ENCODE results near the gene BMPR1A.
A peak's percentile ranks its signal among the peaks of the same experiment; 100 is the strongest.

BMPR1A gene

DNA sequence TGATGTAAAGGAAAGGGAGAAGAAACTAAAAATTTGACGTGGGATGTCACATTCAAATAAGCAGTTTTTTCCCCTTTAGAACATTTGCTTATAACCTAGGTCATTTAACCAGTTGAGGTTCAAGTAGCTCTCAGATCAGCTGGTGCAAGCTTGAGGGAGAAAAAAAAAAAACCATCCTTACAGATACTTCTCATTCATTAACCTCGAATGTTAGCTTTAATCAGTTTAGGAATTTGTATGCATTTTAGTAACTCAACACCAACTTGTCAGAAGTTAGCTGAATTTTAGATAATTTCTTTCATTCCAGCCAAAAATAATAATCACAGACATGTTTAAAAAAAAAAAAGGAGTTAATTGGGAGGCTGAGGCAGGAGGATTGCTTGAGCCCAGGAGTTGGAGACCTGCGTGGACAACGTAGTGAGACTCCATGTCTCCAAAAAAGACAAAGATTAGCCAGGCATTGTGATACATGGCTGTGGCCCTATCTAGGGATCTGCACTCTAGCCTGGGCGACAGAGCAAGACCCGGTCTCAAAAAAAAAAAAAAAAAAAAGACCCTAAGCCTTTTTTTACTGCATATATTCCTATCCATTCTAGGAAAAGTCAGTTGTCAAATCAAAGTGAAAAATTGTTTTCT is 46.2 kb downstream of the BMPR1A start:
- DNase-seq (ENCODE audit: low spot score) = no peak

DNA sequence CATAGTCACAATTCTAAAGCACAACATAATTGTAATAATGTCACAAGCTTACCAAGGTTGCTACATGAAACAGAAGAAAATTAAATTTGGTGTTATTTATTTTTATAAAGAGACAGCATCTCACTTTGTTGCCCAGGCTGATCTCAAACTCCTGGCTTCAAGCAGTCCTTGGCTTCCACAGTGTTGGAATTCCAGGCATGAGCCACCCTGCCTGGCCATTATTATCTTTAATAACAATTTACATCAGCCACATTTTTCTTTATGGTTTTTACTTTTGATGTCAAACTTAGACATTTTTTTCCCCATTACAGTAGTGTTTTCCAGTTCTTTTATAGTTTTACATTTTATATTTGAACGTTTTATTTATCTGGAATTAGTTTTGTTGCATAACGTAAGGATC is 46.7 kb downstream of the BMPR1A start:
- DNase-seq (ENCODE audit: low spot score) = no peak

DNA sequence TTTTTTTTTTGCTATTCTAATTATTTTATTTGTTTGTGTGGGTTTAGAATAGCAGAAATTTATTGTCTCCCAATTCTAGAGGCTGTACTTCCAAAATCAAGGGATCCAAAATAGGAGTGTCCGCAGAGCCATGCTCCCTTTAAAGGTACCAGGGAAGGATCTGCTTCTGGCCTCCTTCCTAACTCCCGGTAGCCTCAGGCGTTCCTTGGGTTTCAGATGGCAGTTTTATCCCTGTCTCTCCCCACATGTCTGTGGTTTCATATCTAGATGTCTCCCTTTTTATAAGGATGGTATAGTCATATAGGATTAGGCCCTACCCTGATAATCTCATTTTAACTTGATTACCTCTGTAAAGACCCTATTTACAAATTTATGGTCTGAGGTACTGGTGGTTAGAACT is 48.4 kb downstream of the BMPR1A start:
- no peak for DNase-seq (ENCODE audit: low spot score)

DNA sequence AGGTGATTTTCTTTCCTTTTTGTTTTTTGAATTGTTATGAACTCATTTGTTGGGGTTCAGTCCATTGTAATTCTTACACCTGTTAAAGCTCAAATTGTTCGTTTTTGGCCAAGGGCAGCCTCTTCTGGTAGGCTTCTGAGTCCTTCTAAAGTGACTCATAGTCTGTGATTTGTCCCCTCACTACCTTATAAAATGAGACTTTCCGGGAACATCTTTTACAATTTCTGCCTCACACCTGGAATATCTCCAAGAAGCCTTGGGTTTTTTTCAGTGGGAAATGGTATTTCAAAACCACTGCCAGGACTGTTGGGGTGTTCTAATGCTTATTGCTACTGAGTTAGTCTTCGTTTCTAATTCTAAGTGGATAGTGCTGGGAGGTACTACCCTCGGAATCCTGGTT is 56.7 kb downstream of the BMPR1A start:
- no peak for DNase-seq (ENCODE audit: low spot score)

DNA sequence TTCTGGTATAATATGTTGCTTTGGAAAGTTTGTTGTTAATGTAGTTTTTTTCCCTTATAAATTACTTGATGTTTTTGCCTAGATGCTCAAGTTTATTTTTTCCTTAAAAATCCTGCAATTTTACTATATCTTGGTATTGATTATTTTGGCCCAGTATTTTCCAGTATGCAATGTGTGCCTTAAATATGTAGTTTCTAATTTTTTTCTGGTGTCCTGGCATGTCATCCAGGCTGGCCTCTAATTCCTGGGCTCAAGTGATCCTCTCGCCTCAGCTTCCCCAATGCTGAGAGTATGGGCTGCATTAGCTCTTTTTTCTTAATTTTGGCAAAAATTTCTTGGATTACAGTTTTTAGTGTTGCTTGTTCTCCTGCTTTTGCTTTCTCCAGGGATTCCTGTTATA is 57.6 kb downstream of the BMPR1A start:
- no peak for DNase-seq (ENCODE audit: low spot score)

DNA sequence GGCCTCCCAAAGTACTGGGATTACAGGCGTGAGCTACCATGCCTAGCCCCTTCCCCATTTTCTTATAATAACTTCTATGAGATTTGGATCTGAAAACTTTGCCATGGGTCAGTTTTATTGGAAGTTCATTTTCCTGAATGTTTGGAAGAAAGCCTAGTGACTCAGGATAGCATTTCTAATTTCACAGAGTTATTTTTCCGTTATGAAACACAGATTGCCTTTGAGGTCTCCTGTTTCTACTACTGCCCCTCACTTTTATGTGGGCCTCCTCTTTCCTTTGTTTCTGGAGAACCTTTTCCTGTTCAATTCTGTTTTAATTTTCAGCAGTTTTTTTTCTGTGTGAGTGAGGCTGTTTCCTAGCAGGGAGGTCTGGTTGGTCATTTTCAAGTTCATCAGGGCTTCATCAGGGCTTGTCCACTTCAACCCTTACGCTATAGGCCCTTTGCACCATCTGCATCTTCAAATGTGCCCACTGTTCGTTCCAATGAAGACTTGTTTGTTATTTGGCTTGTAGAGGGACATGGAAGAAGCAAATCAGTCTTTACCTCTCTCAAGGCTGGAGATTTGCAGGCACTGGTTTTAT is 58.7 kb downstream of the BMPR1A start:
- DNase-seq (ENCODE audit: low spot score) = no peak

DNA sequence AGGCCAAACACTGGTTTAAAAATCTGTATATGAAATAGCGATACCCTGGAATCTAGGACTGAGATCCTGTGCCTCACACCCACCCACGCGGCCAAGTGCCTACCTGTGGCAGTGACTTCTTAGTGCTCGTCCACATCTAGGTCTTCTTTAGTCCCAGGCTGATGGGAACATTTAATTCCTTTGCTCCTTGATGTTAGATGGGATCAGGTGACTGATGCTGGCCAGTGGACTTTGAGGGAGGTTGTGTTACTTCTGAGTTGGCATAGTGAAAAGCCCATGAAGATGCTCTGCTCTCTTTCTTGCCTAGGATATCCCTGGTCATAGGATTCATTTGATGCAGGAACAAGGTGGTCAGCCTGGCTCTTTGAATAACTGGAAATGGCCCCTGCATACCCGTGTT is 59.2 kb downstream of the BMPR1A start:
- DNase-seq (ENCODE audit: low spot score) = no peak

DNA sequence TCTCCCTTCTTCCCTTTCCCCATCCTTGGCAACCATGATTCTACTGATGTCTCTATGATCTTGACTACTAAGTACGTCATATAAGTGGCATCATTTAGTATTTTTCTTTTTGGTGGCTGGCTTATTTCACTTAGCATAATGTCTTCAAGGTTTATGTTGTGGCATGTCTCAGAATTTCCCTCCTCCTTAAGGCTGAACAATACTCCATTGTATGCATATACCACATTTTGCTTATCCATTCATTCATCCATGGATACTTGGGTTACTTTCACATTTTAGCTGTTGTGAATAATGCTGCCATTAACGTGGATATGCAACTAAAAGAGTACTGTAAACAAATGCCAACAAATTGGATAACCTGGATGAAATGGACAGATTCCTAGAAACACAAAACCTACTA is 60.8 kb downstream of the BMPR1A start:
- no peak for DNase-seq (ENCODE audit: low spot score)

DNA sequence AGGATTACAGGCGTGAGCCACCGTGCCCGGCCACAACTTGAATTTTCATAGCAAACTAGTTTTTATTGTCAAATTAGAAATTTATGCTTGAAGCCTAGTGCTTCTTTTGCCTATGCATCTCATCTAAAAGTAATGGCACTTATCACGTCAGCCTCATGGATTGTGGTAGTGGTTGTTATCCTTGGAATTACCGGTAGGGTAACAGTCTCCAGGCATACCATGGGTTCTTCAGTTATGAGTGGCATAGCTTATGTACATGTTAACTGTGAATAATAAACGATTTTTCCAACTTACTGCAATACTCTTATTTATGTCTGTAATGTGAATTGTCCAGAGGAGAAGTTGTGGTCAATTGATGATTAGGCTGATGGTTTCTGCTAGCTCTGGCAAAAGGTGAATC is 63.1 kb downstream of the BMPR1A start:
- DNase-seq (ENCODE audit: low spot score) = no peak

DNA sequence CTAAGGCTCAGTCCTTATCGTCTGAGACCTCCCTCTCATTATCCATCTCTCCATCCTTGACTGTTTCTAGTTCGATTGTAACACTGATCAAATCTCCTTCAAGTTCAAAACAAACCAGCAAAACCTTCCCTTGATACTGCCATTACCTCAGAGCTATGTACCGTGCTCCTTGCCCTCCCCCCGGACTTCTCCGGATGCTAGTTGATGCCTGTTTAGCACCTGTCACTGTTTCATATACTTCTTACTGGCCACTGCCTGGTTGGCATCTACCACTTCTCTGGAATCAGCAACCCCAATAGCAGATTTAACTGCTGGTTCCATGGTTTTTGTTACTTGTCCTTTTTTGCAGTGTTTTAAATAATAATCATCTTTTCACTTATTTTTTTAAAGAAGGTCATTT is 64.1 kb downstream of the BMPR1A start:
- no peak for DNase-seq (ENCODE audit: low spot score)

DNA sequence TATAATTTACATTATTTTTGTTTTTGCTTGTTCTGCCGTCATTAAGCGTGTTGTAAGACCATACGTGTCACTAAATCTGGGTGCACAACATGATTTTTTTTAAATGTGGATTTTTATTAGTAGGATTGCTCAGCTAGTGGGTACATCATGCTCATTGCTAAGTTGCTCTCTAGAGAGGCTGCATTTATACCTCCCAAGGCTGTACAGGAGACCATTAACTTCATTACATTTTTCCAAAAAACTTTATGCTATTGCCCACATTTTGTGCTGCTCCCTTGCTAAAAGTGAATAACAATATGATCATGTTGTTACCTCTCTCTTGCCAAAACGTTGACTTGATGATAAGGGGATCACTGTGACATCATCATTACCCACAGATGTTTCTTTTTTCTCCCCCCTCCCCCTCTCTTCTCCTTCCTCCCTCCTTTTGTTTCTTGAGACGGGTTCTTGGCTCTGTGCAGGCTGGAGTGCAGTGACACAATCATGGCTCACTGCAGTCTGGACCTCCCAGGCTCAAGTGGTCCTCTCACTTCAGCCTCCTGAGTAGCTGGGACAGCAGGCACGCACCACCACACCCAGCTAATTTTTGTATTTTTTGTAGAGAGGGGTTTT is 65.1 kb downstream of the BMPR1A start:
- no peak for DNase-seq (ENCODE audit: low spot score)

DNA sequence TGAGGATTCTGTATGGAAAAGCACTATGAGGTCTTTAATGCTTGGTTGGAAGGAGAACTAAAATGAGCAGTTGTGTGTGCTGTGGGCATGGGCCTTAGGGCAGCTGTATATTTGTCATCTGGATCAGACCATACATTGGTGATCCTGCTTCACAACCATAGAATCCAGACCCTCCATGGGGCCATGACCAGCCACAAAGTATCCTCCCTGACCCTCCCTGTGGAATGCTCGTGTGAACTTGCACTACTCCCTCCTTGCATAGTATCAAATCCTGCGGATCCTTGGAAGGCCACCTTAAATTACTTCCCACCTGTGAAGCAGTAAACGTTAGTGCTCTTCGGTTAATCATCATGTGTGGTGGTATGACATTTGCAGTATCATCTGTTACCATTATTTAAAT is 67.1 kb downstream of the BMPR1A start:
- no peak for DNase-seq (ENCODE audit: low spot score)

DNA sequence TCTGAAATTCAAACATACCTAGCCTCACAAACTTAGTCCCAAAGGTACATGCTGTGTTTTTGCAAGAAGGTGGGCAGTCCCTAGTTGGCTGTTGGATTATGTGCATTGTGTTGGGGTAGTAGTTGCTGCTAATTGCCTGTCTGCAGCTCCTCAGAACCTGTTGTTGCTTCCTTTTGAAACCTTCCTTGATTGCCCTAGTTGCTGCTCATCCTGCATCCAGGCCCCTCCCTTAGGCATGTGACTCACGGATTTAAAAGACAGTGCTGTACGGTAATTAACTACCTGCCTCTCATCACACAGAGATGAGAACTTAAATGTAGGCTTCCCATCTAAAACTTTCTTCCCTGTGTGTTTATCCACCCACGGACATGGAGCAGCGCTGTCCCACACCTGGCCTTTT is 67.7 kb downstream of the BMPR1A start:
- DNase-seq (ENCODE audit: low spot score) = no peak

DNA sequence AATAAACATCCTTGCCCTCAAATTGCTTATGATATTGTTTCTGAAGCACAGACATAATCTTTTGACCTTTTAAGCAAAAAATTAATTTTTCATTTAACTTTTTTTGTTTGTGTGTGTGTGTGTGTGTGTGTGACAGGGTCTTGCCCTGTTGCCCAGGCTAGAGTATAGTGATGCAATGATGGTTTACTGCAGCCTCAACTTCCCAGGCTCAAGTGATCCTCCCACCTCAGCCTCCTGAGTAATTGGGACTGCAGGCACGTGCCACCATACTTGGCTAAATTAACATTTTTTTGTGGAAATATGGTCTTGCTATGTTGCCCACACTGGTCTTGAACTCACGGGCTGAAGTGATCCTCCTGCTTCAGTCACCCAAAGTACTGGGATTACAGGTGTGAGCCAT is 68.9 kb downstream of the BMPR1A start:
- no peak for DNase-seq (ENCODE audit: low spot score)

DNA sequence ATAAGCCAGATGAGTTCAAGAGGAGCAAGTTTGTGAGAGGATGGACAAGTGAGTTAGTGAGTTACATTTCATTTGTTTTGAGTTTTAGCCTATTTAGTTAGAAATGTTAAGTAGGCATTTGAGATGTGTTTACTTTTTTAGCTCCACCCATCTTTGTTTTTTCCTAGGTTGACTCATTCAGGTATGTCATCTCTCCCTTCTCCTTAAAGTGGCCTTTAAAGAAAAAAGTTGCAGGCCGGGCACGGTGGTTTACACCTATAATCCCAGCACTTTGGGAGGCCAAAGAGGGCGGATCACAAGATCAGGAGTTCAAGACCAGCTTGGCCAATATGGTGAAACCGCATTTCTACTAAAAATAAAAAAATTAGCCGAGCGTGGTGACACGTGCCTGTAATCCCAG is 71.2 kb downstream of the BMPR1A start:
- DNase-seq (ENCODE audit: low spot score) = no peak

DNA sequence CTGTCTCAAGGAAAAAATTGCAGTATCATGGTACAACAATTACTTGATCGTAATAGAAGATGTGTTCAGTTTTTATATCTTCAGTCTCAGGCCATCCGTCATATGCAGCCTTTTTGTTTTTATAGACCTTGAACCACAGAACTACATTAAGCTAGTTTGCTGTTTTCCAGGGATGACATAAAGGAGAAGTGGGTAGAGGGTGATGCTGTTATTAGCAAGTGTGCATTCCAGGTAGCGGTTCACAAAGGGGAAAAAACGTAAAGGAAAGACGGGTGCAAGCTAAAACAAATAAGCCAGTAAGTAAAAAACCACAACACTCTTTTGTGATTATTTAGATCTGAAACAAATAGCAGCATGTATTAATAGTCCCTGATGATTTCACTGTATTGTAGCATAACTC is 71.7 kb downstream of the BMPR1A start:
- DNase-seq (ENCODE audit: low spot score) = no peak

DNA sequence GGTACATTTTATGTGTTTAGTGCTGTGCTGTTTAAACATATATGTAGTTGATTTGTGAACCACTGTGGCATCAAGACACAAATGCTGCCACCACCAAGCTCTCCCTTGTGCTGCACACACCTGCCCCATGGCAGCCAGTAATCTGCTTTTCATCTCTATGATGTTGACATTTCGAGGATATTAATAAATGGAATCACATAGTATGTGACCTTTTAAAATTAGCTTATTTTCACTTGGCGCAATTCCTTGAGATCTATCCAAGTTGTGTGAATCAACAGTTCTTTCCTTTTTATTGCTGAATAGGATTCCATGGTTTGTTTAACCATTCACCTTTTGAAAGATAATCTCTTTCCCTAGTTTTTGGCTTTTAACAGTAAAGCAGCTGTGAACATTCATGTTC is 73.1 kb downstream of the BMPR1A start:
- DNase-seq (ENCODE audit: low spot score) = no peak

DNA sequence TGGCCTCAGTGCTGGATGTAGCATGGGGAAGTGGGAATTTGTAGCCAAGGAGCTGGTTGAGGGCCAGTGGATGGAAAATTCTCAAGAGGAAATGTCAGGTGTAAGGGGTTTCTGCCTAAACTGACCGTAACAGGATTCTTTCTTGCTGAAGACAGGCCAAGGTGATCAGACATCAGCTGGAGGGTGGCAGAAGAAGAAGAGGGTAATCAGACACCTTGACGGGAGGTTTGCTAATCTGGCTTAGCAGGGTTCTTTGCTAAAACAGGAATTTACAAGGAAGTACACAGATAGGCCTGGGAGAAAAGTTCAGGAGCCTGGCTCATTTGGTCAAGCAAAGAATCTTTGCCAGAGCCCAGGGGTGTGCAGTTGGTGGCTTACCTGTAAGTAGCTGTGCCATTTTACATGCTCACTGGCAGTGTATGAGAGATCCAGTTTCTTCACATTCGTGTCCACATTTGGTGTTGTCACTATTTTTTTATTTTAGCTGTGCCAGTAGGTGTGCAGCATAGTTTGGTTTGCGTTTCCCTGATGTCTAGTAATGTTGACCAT is 73.7 kb downstream of the BMPR1A start:
- no peak for DNase-seq (ENCODE audit: low spot score)

DNA sequence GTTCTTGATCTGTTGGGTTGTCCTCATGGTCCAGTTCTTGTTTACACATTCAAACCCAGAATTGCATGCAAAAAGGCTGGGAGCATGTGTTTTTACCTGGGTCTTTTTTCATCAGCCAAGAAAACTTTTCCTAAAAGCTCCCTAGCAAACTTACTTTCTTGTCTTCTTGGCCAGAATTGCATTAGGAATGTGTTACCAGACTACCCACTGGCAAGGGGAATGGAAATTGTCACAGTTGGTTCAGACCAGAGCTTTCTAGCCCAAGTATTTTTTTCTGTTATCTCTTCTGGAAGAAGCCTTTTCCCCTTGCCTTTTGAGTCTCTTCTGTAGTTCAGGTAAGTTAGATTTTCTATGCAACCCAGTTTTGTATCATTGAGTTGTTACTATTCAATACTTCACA is 77.5 kb downstream of the BMPR1A start:
- no peak for DNase-seq (ENCODE audit: low spot score)

DNA sequence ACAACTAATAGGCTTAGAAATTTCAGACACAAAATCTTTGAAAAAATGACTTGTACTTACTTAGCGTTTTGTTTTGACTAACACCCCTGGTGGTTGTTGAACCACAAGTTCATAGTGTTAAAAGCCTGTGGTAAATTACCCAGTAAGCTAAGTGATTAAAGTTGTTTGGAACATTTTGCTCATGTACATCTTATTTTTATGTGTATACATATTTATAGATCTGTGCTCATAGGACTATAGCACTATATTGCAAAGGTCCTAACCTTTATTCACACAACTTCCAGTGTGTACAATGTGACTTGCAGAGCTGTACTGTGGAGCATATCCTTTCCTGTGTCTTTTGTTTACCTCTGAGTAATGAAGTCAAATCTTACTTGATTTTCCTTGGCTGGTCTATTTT is 79.6 kb downstream of the BMPR1A start:
- peak; percentile 51 for DNase-seq (ENCODE audit: low spot score)

DNA sequence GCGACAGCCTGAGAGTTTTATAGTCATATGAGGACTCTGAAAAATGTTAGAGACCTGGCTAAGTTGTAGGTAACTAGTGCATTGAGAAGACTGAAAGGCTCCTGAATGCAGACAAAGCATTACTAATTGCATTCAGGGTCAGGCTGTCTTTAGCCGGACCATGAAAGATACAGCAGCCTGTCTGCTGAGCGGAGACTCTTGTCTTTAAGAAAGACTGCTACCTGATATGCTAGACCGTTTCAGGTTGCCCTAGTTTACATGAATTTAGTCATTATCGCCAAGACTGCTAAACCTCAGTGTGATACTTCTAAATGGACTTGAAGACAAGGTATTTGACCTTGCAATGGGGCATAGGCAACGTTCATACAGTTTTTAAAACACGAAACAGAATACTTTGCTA is 81.2 kb downstream of the BMPR1A start:
- DNase-seq (ENCODE audit: low spot score) = no peak

DNA sequence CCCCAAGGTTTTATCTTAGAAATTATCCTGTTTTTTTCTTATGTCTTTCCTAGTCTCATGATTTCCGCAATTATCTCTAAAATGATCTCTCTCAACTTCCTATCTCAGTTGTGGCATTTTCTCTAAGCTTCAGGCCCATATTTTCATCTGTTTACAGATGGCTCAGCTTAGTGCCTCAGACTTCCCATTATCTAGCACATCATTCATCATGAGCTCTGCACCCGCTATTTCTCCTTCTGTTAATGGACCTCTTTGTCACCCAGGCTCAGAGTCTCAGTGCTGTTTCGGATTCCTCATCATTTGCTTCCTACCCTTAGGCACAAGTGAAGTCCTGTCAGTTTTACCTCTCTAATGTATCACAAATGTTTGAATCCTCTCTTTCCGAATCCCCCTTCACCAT is 84.1 kb downstream of the BMPR1A start:
- DNase-seq (ENCODE audit: low spot score) = no peak

DNA sequence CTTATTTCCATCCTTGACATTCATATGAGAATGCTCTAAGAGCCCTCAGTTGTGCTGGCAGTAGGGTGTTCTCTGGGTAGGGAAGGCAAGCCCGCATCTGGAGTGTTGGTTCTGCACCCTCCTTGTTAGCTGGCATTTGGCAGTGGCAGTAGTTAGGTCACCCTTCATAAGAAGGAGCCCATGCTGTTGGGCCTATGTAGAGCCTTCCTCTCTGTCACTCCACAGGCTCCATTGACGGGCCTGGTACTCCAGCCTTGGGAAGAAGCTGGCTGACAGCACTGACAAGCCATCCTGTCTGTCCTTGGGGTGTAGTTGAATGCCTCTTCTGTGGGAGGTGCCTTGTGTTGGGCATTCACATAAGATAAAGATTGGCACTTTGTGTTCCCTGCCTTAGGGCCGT is 89.7 kb downstream of the BMPR1A start:
- no peak for DNase-seq (ENCODE audit: low spot score)

DNA sequence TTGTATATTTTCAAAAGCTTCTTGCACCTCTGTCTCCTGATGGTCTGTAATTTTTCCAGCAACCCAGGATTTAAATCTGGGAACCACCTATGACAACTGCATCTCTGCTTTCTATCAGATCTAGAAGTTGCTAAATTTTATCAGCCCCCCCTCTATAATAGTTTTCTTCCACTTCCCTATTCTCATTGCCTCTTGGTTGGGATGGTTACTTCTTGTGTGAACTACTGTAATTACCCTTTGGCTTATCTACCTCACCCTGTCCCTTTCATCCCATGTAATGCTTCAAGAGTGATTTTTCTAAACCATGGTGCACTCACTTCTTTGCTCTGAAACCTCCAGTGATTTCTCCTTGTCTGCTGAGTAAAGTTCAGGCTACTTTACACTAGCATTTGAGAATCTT is 92.3 kb downstream of the BMPR1A start:
- no peak for DNase-seq (ENCODE audit: low spot score)

Data from activated CD4-positive, alpha-beta T cell treated with anti-CD3 and anti-CD28 coated beads, Interleukin-2, Interleukin-4, amounts not matched to agents 100 ng/mL and 50 ng/mL, durations not matched to agents 16 hours and 8 hours (primary cell).